Astrocyte (in vitro differentiated cells and primary cell): ENCODE data around the gene DLL3.

ENCODE experiments used
- CTCF ChIP-seq: IDR thresholded peaks from 2 replicates; pipeline ENCODE4 v1.5.1; 2011; ENCODE audit warnings: low read depth, mild to moderate bottlenecking, inconsistent platforms, low read length, moderate library complexity; ENCODE audit not compliant: insufficient read depth
- EZH2 ChIP-seq: IDR thresholded peaks from 2 replicates; pipeline ENCODE4 v1.6.1; 2012; ENCODE audit warnings: mild to moderate bottlenecking, low read length, inconsistent platforms; ENCODE audit not compliant: insufficient read depth

- TF ChIP-seq CTCF (no peak), EZH2 (no peak)
These were observed 27.9 kb upstream of the DLL3 start for GRCh38 chr19:39470724-39471339.
